IPS-NIHi7 (cell line): Measurements from ENCODE around the gene PEF1.
"Not testable (repeated sequence)": the region's sequence is repeated elsewhere in the genome, so short reads cannot be mapped to it uniquely, and the experiment has no call there.

Experiments used
- DNase-seq: peaks from one replicate; pipeline ENCODE4 v3.0.0; 2012; ENCODE audit warnings: mixed read lengths; ENCODE audit errors: extremely low spot score

The PEF1 gene

DNA sequence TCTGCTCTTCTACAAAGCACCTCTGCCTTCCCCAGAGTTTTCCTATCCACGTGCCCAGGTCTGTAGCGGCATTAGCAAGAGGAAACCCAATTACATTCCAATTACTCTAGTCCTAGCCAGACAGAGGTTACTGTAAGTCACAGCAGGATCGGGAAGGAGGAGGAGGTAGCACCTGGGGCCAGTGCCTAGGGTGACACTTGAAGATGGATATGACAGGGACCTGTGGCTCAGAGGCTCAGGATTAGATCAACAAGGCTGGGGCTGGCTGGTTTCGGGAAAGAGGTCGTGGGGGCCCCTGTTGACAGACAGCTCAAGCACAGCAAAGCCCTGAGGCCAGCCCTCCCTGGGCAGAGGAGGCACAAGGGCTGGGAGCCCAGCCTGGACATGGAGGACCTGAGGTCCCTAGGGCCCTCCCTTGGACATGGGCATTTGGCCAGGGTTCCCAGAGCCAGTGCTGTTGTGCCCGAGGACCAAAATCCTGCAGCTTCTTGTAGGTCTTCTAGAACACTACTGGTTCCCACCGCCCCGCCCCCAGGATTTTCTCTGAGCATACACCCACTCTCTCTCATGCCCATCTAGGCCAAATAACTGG lies 30.2 kb downstream of the PEF1 start:
- no peak for DNase-seq

DNA sequence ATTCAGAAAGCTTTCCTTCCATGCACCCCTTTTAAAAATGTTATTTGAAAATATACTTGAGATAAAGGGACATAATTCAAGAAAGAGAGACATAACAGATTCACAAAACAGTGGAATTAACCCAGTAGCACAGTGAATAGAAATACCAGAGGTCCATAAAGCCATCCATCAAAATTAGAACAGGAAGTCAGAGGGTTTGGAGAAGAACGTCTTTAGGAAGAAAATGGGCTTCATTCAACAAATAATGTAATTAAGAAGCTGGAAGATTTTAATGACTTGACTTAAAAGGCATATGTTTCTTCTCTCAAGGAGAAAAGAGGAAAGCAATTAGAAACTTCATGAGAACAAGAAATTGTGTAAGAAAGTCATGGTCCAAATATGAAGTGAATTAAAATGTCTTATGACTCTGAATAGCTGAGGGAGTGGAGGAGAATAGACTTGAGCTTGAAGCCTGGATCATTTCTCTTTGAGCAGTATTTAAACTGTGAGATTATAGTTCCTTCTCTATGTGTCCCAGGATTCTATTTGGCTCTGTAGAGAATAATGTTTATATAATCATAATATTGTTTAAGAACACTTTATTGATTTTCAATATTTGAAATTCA lies 35.1 kb downstream of the PEF1 start:
- no peak for DNase-seq

DNA sequence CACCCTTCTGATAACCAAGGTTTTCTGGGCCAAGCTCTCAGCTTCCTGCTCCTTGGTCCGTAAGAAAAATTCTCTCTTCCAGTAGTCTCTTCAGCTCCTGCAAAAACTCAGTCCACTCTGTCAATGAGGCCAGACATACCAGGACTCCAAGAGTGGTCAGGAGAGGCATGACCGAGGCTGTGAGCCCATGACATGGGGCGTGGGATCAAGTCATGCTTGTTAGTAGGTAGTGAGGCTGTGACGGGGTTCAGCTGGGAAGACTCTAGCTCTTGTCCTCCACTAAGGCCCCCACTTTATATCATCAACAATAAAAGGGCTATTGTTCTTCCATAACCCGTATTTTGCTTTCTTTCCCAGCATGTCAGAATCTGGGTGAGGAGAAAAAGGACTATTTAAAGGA lies 37.3 kb downstream of the PEF1 start:
- DNase-seq, result no peak

DNA sequence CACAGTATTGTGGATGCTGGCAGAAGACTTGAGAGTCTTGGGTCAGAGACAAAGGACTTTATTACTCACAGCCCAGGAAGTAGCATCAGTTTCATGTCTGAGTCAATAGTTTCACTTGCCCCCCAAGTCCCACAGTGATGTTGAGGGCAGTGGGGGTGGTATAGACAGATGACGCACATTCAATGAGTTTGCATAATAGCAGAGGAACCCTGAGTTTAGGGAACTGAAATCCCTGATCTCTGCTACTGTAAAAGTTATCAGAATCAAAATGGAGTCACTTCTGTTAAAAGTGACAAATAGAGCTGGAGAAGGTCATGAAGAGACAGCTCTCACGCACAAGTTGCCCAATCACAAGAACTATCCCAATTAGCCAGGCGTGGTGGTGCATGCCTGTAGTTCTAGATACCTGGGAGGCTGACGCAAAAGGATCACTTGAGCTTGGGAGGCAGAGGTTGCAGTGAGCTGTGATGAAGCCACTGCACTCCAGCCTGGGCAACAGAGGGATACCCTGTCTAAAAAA lies 38.7 kb downstream of the PEF1 start:
- DNase-seq, result no peak

DNA sequence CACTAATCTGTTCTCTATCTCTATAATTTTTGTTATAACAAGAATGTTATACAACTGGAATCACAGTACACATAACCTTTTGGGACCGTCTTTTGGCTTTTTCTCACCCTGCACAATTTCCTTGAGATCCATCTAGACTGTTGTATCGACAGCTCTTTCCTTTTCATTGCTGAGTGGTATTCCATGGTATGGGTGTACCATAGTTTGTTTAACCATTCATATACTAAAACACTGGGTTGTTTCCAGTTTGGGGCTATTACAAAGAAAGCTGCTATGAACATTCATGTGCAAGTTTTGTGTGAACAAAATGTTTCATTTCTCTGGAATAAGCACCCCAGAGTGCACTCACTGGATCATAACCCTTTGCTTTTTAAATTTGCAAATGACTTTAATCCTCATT lies 42.6 kb downstream of the PEF1 start:
- no peak for DNase-seq

DNA sequence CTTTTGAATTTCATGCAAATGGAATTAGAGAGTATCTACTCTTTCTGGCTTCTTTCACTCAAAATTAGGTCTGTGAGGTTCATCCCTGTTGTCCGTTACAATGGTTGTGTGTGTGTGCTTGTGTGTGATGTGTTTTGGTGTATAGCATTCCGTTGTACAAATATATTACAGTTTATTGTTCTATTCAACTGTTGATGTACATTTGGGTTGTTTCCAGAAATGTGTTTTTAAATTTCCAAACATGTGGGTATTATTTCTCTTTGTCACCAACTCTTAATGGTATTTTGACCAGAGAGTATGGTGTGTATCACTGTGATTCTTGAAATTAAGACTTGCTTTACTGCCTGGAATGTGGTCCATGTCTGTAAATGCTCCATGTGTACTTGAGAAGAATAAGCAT lies 44.0 kb downstream of the PEF1 start:
- DNase-seq, result no peak

DNA sequence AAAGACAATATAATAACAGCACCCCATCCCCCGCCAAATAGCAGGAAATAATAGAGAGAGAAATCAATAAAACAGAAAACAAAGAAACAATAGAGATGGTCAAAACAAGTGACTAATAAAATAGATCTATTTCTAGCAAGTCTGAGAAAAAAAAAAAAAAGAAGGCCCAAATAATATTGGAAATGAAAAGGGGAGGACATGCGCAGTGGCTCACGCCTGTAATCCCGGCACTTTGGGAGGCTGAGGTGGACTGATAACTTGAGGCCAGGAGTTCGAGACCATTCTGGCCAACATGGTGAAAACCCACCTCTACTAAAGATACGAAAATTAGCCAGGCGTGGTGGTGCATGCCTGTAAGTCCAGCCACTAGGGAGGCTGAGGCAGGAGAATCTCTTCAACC lies 45.7 kb downstream of the PEF1 start:
- no peak for DNase-seq

DNA sequence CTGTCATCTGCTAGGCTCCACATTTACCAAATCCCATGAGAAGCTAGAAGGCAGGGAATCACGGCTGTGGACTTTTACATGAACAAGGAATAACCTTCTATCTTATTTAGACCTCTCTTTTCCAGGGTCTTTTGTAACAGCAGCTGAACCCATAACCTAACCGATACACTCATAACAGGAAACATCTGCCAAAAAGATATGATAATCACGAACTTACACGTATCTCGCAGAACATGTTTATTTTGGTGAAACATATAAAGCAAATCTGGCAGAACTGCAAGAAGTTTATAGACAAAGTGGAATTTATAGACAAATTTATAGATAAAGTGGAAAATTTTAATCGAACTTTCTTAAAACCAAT lies 48.0 kb downstream of the PEF1 start:
- DNase-seq, result no peak

DNA sequence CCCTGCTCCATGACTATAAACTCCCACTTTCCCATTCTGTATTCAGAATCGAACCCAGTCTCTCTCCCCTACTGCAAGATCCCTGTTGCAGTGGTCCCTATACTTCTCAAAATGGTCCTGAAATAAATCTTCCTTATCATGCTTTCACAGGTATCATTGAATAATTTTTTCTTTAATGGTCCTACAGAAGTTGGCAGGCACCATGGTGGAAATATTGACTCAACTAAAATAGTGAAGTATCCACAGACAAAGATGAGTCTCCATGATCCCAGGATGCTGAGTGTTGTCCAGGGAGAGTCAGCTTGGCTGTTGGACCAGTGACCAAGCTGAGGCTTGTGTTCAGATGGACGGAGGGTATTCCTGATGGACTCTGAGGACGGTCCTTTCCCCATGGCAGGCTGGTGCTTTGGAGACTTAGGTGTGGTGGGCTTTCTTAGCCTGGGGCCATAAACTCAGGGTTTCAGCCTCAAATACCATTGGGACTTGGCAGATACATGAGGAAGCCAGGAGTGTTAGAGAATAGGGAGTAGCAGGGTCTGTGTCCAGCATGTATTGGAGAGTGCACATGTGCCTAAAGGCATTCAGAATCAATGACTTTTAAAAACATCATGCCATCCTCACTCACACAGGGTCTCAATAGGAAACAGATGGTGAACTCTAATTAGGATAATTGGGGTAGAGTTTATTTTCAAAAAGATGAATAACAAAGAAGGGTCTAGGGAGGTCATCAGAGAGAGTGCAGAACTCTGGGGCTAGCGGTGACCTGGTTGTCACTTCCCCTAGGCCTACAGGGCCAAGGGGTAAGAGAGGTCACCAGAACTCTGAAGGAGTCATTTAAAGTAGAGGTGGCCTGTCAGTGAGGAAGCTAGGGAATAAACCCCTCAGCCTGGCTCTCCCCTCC lies 48.6 kb downstream of the PEF1 start:
- no peak for DNase-seq

DNA sequence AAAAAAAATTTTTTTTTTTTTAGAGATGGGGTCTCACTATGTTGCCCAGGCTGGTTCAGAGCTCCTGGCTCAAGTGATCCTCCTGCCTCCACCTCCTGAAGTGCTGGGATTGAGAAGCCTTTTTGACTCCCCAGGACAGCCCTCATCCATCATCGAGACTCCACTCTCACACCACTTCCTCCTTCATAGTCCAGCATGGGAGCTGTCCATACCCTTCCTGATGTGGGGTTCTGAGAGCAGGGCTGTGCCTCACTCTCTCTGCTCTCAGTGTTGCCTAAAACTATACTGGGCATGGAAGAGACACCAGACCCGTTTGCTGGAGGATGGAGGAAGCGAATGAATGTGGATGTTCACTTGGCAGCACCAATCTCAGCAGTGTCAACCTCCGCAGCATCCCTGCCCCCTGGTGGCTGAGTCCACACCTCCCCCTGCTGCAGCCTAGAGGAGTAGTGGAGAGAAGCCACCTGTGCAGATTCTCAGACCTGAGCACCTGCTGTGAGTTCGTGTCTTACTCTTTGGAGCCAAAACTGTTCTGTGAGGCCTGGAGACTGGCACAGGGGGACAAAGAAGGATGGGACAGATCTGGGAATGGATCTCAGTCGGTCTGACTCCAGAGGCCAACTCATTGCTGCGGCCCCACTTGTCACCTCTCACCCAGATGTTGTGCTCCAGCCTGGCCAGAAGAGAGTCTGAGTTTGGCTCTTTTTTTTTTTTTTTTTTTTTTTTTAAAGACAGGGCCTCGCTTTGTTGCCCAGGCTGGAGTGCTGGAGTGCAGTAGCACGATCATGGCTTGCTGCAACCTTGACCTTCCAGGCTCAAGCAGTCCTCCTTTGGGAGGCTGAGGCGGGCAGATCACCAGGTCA lies 50.7 kb downstream of the PEF1 start:
- DNase-seq, result peak; percentile 91

DNA sequence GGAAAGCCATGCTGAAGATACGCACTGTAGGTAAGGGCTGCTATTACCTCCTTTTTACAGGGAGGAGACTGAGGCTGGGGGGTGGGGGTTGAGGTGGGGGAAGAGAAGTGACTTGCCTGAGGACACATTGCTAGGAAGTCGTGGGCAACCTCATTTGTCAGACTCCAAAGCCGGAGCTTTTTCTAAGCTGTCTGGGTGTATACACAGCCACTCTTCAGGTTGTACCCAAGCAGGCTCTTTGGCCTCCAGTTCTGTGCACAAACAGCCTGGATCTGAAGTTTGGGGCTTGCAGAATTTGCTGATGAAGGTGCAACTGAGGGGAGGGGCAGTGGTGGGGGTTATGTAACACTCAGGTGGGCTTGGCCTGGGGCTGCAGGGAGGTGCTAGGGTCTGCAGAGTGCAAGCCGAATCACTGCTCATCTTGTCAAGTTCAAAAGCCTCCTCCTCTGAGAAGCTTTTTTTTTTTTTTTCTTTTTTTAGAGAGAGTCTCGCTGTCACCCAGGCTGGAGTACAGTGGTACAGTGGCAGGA lies 51.5 kb downstream of the PEF1 start:
- no peak for DNase-seq

DNA sequence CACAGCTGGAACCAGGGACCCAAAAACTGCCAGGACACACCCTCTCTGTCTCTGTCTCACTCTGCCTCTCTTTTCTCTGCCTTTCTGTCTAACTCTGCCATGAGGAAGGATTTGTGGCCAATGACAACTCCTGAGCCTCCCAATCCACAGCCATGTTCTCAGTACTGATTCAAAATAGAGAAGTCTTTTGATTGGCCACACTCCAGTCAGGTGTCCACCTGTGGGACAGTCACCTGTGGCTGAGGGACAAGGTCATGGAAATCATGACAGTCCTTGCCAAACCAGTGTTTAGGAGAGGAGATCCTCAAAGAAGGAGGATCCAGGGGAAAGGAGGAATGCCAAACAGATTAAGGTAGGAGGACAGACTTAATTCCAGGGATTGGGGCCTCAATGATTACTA lies 52.5 kb downstream of the PEF1 start:
- DNase-seq, result no peak

DNA sequence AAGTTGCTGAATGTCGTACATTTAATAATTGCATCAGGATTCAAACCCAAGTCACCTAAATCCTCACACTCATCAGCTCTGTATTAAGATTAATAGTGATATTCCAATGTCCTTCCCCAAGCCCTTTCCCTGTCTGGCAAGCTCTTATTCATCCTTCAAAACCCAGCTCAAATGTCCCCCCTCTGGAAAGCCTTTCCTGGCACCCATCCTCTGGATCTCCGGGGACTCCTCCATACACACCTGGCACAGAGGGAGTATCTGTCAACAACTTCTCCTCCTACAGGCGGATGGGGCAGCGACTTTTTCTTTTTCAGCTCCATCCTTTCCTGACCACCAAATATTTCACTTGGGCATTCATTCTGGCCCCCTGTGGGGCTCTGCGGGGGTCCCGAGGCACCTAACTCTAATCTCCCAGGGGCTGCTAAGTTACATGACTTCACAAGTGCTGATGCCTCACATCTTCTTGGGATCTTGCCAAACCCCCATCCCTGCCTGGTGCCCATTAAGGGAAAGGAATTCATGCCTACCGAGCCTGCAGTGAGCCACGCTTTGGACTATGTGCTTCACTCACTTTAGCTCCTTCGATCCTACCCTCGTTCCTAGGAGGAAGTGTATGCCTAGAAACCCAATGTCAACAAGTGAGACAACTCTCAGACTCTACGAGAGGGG lies 53.1 kb downstream of the PEF1 start:
- DNase-seq, result no peak

DNA sequence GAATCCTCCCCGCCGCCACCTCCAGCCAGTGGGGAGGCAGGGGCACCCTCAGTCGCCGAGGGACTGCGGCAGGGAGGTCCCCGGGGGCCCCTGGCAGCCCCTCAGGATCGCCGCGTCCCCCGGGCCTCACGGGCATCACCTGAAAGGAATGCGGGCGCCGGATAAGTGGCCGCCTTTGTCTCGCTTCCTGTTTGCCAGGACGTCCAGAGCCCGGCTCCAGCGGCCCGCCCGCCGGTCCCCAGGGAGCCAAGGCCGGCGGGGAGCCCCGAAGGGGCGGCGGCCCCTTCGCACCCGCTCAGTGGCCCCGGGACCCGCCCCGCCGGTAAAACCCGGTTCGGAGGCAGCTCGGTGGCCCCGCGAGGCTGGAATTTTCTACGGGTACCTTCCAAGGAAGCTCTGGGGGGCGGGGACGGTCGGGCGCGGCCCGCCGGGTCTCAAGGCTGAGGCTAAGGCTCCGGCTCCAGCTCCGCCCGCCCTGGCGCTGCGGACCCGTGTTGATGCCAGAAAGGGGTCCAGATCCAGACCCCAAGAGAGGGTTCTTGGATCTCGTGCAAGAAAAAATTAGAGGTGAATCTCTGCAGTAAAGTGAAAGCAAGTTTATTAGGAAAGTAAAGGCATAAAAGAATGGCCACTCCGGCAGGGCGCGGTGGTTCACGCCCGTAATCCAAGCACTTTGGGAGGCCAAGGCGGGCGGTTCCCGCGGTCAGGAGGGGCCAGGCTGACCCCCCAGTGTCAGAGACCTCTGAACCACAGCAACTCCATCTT lies 55.7 kb downstream of the PEF1 start:
- peak; percentile 61 for DNase-seq

DNA sequence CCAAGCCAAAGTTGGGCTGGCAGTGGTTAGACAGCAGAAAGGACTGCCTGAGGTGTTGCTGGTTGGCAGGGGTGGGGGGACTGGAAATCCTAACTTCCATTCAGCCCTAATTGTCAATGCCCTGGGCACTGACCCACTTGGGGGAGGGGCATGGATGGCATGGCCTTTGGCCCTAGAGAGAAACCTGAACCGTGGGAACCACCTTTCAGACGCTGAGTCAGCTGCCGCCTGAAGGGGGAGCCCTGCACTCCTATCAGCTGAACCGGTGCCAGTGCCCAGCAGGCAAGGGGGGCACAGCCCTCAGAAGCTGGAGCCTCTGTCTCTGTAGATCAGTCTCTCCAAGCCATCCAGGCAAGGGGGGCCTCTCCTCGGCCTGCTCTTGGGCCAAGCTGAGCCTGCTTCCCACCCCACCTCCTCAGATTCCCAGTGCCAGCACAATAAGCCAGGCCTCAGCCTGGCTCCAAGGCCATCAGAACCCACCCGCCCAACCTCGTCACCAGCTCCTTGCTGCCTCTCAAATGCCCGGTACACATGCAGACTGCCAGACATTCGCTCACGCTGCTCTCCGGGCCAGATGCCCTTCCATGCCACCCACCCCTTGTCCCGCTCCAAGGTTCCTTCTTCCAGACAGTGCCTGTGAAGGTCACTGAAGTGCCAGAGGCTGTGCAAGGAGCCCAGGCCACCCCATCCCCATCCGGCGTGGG lies 56.8 kb downstream of the PEF1 start:
- peak; percentile 89 for DNase-seq

DNA sequence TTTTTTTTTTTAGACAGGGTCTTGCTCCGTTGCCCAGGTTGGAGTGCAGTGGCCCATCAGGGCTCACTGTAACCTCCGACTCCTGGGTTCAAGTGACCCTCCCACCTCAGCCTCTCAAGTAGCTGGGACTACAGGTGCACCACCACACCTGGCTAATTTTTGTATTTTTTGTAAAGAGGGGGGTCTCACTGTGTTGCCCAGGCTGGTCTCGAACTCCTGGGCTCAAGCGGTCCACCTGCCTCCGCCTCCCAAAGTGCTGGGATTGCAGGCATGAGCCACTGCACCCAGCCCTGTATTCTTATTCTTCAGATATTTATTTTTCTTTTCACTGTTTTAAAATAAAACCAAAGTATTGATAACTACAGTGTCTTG lies 57.4 kb downstream of the PEF1 start:
- not testable (repeated sequence) for DNase-seq

DNA sequence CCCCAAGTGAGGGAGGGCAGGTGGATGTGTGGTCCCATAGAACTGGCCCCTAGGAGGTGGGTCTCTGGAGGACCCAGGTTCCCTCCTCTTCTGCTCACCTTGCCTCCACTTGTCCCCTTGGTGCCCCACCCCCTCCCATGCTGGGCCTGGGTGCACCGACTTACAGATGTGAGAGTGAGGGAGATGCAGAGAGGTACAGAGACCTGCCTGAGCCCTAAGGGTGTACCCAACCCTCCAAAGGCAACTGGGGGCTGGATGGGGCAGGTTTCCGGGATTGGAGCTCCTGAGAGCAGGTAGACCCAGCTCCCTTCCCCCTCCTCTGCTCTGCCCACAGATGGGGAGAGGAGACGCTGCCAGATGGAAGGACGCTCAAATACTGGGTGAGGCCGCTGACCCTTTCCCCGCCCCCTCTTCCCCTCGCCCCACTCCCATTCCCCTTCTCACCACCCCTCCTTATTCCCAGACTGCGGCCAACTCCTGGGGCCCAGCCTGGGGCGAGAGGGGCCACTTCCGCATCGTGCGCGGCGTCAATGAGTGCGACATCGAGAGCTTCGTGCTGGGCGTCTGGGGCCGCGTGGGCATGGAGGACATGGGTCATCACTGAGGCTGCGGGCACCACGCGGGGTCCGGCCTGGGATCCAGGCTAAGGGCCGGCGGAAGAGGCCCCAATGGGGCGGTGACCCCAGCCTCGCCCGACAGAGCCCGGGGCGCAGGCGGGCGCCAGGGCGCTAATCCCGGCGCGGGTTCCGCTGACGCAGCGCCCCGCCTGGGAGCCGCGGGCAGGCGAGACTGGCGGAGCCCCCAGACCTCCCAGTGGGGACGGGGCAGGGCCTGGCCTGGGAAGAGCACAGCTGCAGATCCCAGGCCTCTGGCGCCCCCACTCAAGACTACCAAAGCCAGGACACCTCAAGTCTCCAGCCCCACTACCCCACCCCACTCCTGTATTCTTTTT lies 58.0 kb downstream of the PEF1 start:
- DNase-seq, result no peak

DNA sequence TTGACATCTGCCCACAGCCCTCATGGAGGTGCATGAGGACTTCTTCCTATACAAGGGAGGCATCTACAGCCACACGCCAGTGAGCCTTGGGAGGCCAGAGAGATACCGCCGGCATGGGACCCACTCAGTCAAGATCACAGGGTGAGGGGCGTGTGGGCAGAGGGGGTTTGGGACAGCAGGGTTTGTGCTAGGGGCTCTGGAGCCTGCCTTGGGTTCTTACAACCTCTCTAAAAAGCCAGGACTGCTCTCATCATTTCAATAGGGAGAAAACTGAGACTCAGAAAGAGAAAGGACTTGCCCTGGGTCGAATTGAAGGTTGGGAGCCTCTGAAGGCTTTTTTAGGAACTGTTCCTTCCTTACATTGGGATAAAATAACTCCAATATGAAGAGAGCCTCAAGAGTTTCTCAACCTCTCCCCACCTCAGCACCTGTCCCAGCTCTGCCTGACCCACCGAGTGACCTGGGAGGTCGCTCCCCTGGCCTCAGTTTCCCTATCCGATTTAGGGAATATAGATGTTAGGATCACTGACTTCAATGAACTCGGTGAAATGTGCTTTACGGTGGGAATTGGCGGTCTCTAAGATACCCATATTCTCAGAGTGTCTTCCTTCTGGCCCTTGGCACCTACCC lies 58.8 kb downstream of the PEF1 start:
- DNase-seq, result no peak
